NCI-H2107 treated with DMSO at 0.1 percent for 48 hours (cell line): ENCODE results near the gene RAB22A.

ENCODE experiments used
- DNase-seq: peaks from one replicate; lab custom pipeline; 2025; ENCODE audit not compliant: unreplicated experiment; lab: John Stamatoyannopoulos, UW

RAB22A gene, protein sequence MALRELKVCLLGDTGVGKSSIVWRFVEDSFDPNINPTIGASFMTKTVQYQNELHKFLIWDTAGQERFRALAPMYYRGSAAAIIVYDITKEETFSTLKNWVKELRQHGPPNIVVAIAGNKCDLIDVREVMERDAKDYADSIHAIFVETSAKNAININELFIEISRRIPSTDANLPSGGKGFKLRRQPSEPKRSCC

DNA sequence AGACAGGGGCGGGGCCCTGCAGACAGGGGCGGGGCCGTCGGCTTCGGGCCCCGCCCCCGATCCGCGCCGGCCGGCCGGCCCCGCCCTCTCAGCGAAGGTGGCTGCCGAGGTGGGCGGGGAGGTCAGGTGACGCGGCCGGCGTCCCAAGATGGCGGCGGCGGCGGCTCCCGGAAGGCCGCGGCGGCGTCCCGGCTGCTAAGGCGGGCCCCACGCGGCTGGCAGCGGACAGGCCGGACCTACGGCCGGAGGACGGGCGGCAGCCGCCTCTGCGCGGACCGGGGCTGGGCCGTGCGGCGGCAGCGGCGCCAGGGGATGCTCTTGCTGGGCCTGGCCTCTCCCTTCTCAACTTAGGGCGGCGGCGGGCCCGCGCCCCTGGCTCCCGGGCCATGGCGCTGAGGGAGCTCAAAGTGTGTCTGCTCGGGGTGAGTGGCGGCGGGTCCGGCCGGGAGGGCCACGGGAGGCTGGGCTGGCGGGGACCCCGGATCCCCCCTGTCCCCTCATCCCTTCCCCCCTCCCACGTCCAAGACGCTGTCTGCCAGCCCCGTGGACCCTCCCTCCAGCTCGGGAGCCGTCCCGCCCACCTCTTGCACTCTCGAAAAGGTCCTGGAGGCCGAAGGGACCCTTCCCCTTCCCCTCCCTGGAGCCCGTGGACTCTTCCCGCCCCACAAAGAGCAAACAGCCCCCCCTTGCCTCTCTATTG is at the start of gene RAB22A:
RAB22A (plus strand) TSS at position 125 of the 700 bp plus-strand sequence; CDS start at position 387, 262 bp downstream.
- DNase-seq, result no peak

DNA sequence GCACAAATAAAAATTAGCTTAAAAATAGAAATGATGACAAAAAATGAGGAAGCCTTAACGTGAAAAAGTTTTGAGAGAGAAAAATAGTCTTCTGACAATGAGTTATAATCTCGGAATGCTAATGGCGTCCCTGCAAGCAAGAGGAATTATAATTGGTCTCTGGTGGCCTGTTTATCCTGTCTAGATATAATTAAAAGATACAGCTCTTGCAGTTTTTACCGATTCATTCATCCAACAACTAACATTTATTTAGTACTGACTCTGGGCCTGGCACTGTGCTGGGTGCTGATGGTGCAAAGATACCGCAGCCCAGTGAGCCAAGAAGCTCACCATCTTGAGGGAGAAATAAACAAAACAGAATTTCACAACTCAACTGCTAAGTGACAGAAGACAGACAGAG is 49.5 kb upstream of the RAB22A start:
- DNase-seq, result no peak

DNA sequence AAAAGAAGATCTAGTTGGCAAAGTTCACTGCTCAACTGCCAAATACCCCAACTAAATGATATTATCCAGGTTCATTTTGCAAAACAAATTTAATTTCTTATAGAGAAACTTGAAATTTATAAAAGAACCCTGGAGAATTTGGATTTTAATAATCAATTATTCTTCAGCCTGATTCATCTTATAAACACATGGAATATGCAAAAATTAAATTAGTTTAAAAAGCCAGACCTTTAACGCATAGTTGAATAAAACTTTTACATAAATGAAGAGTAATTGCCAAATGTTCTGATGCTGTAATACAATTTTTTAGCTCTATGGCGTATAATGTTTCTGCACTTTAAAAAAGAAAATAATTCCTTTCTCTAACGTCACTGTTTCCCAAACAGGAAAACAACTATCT is 47.9 kb upstream of the RAB22A start:
- no peak for DNase-seq

DNA sequence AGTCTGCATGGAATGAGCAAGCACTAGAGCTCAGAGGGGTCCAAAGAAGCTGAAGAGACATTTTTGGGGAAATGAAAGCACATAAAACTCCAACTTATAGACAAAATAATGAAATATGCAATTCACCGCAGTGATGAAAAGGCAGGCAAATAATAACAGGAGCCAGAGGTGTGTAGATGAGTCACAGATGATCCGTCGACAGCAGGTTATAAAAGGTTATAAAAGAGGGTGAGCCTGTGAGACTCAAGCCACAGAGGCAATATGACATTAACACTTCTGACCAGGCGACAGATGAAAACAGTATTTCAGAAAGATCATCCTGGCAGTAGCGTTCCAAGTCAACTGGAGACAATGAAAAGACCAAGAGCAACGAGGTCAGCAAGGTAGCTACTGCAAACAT is 45.2 kb upstream of the RAB22A start:
- no peak for DNase-seq

DNA sequence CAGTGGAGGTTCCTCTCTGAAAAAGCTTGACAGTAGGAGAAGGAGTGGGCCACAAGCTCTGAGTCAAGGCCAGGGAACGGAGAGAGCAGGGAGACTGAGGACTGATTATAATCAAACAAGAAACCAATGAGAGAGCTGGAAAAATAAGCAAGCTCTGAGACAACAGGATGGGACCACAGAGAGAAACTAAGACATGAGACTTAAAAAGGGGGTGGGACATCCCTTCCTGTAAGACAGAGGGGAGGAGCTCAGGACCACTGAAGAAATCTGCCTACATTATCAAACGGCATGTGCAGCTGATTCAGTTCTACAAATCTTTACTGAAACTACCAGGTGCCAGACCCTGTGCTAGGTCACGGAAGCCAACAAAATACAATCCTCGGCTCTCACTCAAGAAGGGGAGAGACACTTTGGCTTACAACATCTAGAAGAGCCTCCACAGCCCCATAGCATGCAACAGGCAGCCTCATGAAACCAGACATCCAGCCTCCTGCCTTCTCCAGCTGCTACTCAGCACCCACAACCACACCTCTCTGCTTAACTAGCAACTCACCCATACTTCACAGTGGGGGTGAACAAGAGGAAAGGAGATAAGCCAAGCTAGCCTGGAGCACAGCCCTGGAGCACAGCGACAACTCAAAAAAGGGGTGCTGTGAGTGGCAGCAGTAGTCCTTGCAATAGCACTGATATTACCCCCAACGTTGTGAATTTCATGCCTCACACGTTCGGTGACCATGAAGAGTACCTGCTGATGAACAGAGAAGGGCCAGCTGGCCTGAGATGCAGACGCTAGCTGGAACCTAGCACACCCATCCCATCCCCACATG is 41.9 kb upstream of the RAB22A start:
- DNase-seq, result no peak

DNA sequence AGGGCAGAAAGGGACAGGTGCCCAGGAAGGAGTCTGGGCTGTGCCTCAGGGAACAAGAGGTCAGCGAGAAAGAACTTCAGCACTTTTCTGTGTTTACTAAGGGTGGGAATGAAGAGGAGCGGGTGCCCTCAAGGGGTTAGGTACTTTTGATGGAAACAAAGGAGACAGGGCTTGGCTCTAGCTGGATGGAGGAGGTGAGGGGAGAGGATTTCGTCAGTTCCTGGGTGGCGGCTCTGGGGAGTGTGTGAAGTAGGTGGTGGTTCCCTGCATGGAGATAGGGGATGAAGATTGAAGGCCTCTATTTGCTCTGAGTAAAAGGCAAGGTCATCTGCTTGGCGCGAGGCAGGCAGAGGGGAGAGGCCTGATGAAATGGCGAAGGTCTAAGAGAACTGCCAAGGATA is 41.1 kb upstream of the RAB22A start:
- DNase-seq, result no peak

DNA sequence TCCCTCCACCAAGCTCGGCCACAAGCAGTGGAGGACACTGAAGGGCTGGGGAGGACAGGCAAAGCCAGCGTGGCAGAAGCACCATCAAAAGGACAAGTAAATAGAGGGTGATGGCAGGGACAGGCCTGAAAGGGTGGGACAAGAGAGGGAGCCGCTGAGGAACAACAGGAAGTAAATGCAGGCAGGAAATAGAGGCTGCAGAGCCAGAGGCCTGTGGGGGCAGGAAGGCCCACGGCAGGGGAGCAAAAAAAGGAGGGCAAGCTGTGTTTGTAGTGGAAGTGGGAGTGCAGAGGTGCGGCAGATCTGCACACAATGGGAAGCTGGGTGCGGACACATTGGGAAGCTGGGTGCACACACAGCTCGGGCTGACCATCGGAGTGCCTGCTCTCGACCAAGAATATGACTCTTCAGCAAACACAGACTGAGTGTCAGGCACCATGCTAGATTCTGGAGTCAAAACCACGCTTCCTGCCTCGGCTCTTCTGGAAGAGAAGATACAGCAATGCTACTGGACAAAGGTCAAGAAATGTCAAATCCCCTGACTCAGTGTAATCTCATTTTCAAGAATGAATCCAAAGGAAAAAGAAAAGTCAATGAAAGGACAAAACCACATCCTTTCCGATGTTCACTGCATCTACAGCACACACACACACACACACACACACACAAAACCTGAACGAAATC is 40.4 kb upstream of the RAB22A start:
- DNase-seq, result no peak

DNA sequence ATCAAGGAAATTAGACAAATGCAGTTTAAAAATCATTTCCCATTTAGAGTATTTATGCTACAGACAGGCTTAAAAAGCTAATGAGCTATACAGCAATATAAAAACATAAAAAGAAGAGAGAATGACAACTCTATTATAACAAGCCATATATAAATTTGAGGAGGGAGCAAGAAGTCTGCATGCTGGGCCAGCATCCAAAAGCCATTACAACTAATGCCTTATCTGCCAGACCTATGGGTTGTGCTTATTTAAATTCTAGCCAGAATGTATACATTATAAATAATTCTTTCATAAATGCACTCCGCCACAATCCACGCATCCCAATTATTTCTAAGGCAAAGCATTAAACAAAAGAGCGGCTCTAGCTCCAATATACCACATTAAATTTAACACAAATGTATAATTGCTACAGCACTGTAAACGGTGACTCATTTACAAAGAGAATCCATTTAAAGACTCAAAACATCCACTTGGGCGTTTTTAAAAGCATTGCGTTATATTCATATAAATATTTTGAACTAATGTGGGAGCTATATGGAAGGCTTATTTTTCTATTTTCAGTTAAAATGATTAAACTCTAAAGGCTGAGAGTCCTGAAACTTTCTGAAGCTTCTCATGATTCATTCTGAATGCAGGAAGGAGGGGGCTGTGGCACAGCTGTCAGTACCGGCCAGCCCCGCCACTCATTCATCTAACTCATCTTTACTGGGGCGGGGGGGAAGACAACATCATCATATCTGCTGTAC is 37.7 kb upstream of the RAB22A start:
- DNase-seq, result no peak

DNA sequence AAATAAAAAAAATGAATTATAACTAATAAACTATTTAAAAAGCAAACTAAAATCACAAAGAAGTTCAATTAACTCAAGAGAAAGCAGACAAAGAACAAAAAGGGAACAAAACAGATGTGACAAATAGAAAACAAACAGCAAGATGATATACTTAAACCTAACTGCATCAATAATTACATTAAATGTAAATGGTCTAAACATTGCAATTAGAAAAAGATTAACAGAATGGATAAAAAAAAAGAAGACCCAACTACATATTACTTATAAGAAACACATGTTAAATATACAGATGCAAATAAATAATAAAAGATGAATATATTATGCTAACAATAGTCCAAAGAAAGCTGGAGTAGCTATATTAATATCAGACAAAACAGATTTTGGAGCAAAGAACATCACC is 35.1 kb upstream of the RAB22A start:
- DNase-seq, result no peak

DNA sequence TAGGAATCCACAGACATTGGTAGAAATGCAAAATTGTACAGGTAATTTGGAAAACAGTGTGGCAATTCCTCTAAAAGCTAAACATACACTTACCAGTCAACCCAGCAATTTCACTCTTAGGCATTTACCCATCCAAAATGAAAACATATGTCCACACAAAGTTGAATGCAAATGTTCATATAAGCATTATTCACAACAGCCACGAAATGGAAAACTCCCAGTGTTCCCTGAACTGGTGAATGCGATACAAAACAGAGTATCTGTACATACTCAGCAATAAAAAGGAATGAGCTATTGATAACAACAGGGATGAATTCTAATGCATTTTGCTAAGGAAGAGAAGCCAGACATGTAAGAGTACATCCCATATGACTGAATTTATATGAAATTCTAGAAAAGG is 32.4 kb upstream of the RAB22A start:
- DNase-seq, result no peak

DNA sequence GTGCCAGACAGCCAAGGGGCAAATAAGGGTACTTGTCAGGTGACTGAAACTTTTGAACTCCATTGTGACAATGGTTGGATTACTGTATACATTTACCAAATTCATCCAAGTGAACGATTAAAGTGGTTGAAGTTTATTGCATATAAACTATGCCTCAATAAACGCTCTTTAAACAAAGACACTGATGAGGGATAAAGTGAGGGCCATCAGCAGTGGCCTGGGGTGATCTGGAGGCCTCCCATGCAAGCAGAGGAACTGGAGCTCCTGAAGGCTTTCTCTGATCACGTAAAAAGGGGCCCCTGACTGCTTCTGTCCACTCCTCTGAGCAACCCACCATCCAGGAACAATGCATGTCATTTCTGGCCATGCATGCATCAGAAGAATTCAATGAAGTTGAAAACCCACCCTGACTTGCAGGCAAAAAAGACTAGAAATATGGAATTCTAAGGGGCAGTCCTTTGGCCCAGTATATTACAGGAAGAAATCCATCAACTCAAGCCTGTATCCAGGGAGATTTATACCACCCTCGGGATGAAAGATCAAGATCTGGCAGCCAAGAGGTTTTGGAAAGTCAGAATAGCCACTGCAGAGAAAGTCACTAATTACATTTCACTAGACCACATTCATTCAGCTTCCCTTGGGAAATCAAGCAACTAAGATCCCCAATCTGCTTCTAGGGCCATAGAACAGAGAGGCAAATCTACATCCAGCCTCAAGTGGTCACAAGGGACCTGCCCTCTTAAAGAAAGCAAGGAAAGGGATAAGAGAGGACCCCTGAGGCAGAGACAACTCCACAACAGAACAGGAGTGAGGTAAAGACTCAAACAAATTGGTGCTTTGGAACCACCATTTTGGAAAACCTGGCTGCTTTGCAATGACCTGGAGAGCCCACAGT is 31.7 kb upstream of the RAB22A start:
- no peak for DNase-seq

DNA sequence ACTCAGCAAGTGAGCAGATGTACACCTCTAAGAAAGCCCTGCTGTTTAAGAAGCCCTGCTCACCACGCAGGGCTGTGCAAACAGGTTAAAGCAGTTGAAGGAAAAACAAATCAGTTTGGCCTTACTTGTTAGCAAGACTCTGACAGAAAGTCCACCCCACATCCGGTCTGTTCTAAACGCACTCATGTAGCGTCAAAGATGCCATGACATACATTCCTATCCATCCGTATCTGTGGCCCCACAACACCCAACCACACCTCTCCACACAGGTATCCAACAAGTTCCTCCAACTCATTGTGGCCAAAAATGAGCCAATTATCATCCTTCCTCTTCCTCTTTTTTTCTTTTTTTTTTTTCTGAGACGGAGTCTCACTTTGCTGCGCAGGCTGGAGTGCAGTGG is 22.8 kb upstream of the RAB22A start:
- DNase-seq, result no peak

DNA sequence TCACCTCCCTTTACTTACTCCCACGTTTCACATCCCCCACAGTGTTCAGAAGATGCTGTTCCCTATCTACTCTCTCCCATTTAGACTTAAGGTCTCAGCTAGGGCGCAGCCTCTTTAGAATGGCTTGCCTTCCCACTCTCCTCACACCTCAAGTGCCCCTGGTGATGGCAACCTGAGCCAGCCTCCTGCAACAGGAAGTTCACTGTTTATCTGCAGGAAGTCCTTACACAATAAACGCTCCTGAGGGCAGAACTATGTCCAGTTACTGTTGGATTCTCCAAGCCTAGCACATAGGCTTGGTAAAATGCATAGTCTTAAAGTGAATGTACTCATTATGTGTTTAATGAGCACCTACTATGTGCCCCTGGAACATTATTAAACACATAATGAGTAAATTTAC is 21.9 kb upstream of the RAB22A start:
- DNase-seq, result no peak

DNA sequence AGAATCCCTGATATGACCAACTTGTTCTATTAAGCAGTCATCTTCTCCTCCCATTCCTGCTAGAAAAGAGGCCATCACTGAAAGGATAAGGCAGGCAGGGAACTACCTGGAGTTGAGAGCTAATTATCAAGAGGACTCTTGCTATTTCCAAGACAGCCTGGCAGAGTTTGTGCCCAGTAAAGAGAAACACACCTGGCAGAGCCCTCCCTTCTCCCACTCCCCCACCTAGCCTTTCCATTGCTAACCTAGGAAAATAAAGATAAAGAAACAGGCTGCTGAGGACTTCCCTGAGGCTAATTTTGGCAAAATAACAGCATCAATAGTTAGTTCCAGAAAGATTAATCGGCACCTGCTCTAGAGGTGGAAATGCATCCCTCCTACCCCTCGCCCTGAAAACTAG is 20.4 kb upstream of the RAB22A start:
- DNase-seq, result no peak

DNA sequence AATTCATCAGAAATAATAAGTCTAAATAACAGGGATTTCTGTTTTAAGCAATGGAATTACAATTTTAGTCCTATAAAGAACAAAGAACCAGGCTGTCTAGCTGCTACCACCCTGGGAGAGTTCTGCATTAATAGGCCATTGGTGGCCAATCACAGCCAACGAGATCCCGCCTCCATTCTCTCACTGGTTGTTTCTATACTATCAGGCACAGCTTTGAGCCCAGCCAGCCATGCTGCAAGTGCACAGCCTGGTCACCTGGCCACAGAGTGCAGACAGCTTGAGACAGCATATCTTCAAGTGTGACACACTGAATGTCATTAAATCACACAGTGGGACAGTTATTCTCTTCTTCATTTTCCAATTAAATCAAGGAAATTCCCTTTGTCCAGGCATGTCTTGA is 16.1 kb upstream of the RAB22A start:
- DNase-seq, result no peak

DNA sequence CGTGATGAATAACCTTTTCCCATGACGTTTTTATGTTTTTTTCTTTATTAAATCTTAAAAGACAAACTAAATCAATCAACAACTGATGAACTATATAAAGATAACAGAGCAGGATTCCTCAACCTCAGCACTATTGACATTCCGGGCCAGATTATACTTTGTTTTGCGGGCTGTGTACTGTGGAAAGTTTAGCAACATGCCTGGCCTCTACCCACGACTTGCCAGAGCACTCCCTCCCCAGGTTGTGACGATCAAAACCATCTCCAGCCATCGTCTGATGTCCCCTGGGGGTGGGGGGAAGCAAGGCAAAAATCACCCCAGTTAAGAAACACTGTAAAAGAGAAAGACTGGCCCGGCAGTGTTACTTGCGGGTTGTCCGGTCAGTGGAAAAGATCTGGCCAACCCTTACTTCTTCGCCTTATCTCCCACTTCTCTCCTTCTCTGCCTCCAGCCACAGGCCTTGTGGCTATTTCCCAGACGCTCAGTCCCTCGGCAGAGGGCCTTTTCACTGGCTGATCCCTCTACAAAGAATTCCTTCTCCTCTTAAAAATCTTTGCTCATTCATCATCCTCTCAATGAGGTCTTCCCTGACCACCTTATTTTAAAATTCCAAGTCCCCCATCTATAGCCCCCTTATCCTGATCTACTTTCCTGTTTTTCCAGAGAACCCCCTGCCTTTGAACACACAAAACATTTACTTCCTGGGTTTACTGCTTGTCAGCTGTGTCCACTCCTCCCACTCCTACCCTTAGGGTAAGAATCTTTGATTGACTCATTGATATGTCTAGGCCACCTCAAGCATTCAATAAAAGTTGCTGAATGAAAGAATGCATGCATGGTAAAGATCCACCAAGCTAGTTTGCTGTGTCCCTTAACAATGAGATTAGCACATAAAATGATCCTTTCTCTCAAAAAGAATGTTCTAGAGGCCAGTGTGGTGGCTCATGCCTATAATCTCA is 14.7 kb upstream of the RAB22A start:
- no peak for DNase-seq

DNA sequence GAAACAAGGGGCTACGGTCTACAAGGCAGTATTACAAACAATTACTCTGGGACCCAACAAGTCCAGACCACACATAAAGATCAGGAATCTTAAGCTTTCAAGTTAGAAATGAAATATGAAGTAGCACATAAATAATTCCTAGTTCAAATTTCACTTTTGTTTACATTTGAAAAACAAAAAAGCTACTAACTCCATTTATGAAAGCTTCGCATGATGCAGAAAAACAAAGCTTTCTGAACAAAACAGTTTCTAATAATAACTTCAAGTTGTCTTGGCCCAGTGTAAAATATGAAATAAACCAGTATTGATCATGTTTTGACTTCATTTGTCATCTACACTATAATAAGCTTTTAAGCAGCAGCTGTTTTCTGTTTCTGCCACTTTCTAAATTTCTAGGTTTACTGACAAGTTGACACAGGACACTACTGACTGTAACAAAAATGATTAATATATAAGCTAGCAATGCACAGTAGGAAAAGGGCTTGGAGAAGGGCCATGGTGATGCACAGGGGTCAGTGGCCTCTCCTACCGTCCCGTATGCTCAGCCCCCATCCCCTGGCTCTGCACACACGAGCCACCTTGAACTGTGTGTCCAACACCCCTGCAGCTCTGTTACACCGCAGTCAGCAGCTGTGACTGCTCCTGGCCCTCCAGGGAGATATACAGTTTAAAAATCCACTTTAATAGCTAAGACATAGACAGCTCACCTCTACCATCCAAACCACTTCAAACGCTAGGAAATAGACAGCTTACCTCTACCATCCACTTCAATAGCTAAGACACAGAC is 13.3 kb upstream of the RAB22A start:
- DNase-seq, result no peak

DNA sequence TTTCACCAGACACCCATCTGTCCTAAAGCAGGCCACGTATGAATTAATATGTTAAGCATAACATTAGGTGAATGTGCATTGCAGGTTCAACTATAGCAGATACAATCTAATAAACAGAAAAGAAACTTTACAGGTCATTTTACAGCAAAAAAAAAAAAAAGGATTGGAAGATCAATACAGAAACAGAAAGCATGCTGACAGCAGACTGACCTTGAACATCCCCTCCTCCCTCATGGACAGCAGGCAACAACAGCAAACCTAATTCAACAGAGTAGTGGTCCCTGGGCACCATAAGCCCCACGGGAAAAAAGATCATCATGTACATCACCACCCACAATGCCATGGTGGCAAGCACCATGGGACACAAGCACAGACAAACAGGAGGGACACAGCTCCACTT is 12.1 kb upstream of the RAB22A start:
- no peak for DNase-seq
